Astrocyte (in vitro differentiated cells and primary cell): ENCODE results near the gene ONECUT3.

Source experiments
- EZH2 ChIP-seq: IDR thresholded peaks from 2 replicates; pipeline ENCODE4 v1.6.1; 2012; ENCODE audit warnings: mild to moderate bottlenecking, low read length, inconsistent platforms; ENCODE audit not compliant: insufficient read depth
- TF ChIP-seq, protein P1 (sequence below): IDR thresholded peaks from 2 replicates; pipeline ENCODE4 v1.5.1; 2011; ENCODE audit warnings: low read depth, mild to moderate bottlenecking, inconsistent platforms, low read length, moderate library complexity; ENCODE audit not compliant: insufficient read depth

DNA sequence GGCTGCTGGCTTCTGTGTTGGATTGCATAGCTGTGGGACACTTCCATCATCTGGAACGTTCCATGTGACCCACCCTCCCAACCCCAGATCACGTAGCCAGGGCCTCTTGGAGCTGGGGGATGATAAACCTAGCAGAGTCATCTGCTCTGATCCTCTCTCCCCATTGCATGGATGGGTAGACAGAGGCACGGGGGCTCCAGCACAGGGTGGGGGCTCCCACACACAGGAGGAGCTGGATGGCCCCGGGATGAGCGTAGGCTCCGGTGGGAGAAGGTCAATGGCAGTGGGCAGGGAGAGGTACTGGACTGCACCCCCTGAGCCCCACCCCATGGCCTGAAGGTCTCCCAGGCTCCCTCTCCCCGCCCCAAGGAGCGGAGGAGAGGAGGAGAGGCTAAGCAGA is 33.4 kb downstream of the ONECUT3 start:
- TF ChIP-seq, protein P1, sequence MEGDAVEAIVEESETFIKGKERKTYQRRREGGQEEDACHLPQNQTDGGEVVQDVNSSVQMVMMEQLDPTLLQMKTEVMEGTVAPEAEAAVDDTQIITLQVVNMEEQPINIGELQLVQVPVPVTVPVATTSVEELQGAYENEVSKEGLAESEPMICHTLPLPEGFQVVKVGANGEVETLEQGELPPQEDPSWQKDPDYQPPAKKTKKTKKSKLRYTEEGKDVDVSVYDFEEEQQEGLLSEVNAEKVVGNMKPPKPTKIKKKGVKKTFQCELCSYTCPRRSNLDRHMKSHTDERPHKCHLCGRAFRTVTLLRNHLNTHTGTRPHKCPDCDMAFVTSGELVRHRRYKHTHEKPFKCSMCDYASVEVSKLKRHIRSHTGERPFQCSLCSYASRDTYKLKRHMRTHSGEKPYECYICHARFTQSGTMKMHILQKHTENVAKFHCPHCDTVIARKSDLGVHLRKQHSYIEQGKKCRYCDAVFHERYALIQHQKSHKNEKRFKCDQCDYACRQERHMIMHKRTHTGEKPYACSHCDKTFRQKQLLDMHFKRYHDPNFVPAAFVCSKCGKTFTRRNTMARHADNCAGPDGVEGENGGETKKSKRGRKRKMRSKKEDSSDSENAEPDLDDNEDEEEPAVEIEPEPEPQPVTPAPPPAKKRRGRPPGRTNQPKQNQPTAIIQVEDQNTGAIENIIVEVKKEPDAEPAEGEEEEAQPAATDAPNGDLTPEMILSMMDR: no peak
- no peak for TF ChIP-seq EZH2
